Esophagus muscularis mucosa (tissue), 3 donors: Measurements from ENCODE around the gene CD2BP2.

Experiments
- POLR2A ChIP-seq: fragments of 450-650 bp; IDR thresholded peaks from one replicate; pipeline ENCODE4 v1.6.1; 2017; ENCODE audit warnings: antibody characterized with exemption, moderate library complexity, mild to moderate bottlenecking, low read depth
- TF ChIP-seq, protein P1 (sequence below), 3 experiments: fragments of 200-600 bp in 2 of 3; fragments of 450-650 bp in 1 of 3; sonication (generic) in 2 of 3; IDR thresholded peaks; one replicate each; pipeline ENCODE4 v1.5.1; 2017 to 2019; ENCODE audit warnings: antibody characterized with exemption in 3 of 3, mild to moderate bottlenecking in 2 of 3, moderate library complexity in 1 of 3

DNA sequence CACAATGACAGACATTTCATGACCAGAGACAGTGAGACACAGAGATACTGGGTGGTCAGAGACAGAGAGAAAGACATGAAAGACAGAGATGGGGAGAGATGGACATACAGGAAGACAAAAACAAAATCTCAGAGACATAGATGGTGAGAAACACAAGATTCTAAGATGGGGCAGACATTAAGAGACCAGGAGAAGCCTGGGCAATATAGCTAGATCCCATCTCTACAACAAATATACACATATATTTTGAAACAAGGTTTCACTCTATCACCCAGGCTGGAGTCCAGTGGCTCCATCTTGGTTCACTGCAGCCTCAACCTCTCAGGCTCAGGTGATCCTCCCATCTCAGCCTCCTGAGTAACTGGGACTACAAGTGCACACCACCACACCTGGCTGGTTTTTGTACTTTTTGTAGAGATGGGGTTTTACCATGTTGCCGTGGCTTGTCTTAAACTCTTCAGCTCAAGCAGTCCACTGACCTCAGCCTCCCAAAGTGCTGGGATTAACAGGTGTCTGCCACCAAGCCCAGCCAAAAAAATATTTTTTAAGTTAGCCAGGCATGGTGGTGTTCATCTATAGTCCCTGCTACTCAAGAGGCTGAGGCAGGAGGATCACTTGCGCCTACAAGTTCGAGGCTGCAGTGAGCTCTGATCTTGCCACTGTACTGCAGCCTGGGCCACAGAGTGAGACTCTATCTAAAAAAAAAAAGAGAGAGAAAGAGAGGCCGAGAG, 25.1 kb upstream of the CD2BP2 start:
- TF ChIP-seq, protein P1, sequence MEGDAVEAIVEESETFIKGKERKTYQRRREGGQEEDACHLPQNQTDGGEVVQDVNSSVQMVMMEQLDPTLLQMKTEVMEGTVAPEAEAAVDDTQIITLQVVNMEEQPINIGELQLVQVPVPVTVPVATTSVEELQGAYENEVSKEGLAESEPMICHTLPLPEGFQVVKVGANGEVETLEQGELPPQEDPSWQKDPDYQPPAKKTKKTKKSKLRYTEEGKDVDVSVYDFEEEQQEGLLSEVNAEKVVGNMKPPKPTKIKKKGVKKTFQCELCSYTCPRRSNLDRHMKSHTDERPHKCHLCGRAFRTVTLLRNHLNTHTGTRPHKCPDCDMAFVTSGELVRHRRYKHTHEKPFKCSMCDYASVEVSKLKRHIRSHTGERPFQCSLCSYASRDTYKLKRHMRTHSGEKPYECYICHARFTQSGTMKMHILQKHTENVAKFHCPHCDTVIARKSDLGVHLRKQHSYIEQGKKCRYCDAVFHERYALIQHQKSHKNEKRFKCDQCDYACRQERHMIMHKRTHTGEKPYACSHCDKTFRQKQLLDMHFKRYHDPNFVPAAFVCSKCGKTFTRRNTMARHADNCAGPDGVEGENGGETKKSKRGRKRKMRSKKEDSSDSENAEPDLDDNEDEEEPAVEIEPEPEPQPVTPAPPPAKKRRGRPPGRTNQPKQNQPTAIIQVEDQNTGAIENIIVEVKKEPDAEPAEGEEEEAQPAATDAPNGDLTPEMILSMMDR (IDR thresholded peaks at IDR 0.05), result no peak
- no peak for TF ChIP-seq POLR2A
